Activated CD8-positive, alpha-beta memory T cell treated with anti-CD3 and anti-CD28 coated beads, Interleukin-2, amount 50 U/mL, for 1 hour (primary cell): ENCODE results near the gene BDKRB2.

ENCODE experiments used
- DNase-seq: peaks from one replicate; pipeline ENCODE4 v3.0.0-alpha.2; 2020; ENCODE audit errors: extremely low read depth

BDKRB2 gene

DNA sequence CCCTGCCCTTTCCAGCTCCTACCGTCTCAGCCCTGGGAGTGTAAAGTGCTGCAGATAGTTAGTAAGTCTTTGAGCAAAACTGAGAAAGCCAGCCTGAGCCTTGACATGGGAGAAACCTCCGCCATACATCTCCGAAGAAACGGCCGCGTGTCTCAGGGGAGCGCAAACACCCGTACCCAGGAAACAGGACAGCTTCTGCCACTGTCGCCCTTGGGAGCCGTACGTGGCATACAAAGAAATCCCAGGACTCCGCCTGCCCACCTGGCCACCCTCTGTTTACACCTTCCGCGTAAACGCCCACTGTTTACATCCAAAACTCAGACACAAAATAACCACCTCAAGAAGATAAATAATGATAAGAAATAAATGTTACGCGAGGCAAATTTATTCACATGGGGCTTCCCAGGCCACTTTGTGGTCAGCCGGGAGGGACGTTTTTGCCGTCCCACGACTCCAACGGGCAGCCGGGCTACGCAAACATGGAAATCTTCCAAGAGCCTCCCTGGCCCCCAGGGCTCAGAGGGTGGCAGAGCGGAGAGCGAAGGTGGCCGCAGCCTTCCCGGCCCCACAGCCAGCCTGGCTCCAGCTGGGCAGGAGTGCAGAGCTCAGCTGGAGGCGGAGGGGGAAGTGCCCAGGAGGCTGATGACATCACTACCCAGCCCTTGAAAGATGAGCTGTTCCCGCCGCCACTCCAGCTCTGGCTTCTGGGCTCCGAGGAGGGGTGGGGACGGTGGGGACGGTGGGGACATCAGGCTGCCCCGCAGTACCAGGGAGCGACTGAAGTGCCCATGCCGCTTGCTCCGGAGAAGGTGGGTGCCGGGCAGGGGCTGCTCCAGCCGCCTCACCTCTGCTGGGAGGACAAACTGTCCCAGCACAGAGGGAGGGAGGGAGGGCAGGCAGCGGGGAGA is at the start of gene BDKRB2:
Gene BDKRB2, plus strand, starts transcription at position 689 of the 908 bp plus-strand sequence. CDS start 32,269 bp downstream, outside the sequence.
- DNase-seq, result no peak

DNA sequence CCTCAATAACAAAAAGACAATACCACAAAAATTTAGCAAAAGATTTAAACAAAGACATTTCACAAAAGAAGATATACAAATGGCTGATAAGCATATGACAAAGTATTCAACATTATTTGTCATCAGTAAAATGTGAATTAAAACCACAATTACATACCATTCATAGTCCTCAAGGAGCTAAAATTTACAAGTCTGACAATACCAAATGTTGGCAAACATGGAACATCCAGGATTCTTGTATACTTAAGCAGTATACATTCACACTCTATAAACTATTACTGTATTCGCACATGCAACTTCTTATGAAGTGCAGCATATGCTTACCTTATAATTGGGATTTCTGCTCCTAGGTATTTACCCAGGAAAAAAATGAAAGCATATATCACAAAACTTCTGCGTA is 49.7 kb upstream of the BDKRB2 start:
- no peak for DNase-seq

DNA sequence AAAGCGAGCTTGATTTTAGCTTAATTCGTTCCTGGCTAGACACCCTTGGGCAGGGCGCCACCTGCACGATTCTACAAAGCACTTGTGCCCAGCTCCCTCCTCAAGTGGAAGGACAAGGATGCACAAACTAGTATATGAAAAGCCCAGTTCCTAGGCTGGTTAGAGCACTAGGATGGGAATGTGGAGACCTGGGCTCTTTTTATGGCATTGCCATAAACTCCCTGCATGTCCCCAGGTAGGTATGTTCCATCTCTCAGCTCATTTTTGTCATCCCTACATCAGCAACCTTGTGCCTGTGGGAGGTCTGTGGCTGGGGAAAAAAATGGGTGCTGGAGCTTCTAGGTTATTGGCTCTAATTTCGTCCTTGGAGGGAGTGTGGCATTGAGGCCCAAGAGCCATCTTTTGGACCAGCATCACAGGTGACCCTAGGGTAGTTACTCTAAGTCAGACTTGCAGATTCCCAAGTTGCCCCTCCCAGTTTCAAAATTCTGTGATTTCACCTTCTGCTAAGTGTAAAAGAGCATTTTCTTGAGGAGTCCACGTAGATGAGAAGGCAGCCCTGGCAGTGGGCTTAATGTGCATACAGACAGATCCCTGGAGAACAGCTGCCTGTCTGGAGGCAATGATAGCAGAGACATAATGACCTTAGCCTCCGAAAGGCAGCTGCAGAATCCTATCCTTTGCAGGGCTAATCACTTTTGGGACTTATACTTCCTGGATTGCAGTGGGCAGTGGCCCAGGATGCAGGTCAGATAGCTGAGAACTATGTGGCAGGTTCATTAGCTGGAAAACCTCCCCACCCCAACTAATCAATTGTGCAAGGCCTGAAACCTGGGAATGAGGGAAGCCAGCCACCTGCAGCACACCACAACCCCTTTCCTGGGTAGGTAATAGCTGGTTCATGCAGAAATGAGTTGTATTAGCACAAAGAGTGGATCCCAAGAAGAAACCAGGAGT is 47.6 kb upstream of the BDKRB2 start:
- DNase-seq, result no peak

DNA sequence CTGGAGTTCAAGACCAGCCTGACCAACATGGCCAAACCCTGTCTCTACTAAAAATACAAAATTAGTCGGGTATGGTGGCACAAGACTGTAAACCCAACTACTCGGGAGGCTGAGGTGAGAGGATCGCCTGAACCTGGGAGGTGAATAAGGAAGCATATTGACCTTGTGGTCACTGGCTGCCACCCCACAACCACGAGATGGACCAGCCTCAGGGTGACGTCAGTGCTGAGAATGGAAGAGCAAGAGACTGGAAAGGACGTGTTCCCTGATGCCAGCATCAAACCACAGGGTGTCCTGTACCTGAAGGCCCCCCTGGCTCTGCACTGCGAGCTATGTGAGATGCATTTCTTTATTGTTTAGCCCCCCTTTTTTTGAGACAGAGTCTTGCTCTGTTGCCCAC is 45.9 kb upstream of the BDKRB2 start:
- no peak for DNase-seq

DNA sequence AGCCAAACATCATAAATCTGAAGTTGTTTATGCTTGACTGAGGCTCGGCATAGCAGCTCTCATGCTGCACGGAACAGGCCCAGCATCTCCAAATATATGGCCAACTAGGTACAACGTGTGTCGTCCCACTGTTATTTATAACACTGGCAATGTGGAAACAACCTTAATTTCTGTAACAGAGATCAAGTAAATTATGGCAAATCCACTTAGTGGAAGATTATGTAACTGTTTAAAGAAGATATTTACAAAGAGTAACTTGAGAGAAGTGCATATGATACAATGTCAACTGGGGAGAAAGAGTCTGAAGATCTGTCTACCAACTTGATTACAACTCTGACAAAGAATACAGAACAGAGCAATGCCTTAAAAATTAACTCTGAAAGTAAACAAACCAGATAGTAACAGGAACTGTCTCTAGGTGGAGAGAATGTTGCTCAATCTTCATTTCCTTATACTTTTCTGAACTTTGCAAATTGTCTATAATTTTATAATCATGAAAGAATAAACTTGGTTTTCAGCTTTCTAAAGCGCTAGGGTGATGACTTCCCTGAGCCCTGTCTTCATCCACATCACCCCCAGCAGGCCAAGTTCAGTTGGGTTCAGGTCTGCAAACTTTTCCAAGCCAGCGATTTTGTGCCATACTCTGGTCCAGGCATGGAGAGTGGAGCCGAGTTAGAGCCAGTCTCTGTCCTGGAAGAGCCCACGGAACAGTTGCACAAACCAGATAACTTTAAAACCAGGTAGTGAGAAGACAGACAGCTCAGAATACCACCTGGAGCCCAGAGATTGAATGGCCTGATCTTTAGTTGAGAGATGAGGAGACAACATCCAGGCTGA is 44.3 kb upstream of the BDKRB2 start:
- DNase-seq, result no peak

DNA sequence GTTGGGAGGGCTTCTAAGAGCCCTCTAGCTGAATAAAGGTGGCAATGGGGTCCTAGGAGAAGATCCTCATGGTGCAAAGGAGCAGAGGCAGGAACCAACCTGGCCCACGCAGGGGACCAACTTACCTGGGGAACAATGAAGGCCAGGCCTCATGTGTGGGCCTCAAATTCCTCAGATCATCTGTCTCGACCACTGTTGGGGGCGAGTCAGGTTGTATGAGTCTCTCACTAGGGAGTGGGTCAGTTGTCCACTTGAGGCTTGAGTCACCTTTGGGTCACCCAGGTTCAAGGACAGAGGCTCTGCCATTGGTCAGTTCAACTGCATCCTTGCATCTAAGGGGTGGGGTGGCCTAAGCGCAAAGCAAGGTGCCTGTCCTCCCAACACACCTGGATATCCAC is 43.7 kb upstream of the BDKRB2 start:
- DNase-seq, result no peak

DNA sequence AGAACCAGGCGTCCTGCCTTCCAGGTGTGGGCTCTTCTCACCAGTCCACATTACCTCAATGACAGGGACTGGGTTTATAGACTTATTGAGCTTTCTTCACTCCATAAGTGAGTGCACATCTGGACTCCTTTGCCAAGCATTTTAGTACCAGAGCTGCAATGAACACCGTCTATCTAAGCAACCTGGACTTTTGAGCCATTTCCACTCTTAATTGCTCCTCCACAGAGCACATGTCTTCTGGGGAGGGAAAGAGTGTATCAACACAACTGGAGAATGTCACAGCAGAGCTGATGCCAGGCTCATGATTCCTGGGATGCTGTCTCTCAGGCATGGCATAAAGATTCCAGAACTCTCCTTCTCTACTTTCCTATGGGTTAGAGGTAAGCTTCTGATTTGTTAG is 43.0 kb upstream of the BDKRB2 start:
- DNase-seq, result no peak

DNA sequence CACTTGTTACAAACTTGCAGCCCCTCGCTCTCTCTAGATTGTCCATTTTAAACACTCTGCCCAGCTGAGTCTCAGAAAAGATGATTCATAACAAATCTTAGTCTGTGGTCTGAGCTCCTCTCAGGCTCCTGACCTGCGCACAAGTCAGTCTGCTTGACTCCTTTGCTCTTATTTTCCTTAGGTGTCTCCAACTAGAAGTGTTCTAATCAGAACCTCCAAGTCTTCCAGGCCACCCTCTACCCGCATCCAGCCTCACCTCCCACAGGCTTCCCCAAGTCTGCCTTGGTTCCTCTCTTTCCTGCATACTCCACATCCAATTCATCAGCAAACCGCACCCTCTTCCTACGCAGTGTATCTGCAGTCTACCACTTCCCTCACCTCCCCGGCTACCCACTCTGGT is 42.4 kb upstream of the BDKRB2 start:
- no peak for DNase-seq

DNA sequence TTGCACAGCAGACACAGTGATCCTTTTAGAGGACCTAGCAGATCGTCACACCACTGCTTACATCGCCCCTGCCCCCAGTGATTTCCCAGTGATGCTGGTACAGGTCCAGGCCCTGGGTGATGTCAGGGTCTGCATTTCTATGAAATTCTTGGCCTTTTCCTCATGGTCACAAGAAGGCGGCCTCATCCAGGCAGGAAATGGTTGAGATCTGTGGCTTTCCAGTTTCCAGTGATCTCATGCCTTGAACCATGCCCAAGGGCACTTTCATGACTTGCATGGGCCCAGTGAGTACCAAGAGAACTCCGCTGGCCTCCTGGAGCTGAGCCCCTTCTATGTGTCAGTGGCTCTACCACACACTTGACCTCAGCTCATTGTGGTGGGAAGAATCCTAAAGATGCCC is 41.9 kb upstream of the BDKRB2 start:
- DNase-seq, result no peak

DNA sequence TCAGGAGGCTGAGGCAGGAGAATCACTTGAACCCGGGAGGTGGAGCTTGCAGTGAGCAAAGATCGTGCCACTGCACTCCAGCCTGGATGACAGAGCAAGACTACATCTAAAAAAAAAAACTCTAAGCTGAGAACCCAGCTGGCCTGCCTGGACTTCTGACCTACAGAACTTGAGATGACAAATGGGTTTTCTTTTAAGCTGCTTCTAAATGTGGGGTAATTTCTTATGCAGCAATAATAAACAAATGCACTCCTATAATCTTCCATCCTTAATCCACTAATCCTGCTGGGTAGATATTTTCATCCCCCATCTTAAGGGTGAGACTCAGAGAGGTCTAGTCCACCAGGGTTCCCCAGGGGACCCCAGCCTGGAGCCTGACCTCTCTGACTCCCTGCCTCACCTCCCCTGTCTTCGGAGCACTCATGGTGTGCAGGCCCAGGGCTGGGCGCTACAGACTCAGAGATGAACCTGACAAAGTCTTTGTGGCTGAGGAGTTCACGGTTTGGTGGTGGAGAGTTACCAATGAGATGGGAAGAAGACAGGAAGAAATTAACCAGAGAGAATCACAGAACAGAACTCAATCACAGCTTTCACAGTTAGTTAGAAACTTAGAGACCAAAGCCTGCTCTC is 39.7 kb upstream of the BDKRB2 start:
- DNase-seq, result no peak

DNA sequence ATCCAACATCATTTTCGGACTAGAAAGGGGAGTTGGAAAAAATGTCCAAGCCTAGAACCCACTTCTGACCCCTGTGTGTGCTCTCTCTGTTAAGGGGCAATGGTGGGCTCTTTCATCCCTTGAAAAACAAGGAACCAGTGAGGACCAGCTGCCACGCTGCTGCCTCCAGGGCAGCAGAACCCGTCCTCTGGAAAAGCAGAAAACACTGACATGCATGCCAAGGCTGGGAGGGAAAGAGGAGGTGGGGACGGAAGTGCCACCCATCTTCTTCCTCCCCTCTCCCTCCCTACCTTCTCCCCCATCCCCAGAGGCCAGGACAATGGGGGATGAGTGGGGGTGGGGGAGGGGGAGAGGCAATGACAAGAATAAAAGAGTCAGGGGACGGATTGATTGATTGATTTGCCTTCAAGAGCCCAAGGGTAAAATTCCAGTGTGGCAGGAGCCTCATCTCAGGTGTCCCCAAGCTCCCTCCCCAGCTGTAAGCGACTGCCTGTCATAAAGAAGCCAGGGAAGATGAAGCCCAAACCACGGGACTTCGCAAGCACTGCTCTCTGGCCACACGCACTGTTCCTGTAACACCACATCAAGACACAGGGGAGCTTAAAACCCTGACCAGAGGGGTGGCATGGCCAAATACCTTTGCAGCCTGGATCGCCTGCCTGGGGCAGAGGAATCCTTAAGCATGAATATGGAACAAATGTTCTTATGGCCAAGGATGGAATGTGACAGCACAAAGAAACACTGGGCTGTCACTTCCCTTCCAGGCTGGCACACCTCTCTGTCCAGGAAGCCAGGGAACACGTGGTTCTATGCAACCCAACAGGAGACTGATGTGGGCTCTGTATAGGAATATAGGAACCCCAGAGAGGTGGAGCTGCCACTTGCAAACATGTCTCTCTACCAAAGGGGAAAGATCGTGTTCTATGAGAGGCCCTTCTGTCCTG is 38.9 kb upstream of the BDKRB2 start:
- no peak for DNase-seq

DNA sequence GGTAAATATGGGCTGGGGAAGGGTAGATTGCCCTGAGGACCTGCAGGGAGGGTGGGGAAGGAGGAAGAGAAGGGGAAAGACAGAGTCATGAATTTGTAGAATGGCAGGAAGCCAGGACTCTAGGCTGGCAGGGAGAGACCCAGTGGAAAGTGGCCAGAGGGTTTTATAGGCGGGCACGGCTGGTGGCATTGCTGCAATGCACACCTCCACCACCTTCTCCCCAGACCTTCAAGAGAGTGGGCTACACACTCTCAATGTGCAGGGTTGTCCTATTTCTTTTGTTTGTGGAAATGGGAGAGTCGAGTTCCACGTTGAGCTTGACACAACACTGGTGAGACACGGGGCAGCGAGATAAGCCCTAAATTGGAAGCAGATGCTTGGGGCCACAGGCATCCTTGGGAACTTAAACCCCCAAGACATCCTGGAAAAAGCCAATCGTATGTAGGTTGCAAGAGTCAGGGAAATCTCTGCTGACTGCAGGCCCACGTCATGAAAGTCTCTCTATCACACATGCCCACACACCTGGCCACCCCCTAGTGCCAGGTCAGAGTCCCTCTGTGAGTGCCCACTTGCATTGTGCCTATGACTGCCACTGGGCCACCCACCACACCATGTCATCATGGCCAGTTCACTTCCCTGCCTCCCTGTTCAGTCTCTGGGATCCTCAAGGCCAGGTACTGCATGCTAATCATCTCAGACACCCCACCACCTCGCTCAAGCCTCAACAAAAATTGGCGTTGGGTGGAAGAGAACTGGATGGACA is 38.0 kb upstream of the BDKRB2 start:
- no peak for DNase-seq

DNA sequence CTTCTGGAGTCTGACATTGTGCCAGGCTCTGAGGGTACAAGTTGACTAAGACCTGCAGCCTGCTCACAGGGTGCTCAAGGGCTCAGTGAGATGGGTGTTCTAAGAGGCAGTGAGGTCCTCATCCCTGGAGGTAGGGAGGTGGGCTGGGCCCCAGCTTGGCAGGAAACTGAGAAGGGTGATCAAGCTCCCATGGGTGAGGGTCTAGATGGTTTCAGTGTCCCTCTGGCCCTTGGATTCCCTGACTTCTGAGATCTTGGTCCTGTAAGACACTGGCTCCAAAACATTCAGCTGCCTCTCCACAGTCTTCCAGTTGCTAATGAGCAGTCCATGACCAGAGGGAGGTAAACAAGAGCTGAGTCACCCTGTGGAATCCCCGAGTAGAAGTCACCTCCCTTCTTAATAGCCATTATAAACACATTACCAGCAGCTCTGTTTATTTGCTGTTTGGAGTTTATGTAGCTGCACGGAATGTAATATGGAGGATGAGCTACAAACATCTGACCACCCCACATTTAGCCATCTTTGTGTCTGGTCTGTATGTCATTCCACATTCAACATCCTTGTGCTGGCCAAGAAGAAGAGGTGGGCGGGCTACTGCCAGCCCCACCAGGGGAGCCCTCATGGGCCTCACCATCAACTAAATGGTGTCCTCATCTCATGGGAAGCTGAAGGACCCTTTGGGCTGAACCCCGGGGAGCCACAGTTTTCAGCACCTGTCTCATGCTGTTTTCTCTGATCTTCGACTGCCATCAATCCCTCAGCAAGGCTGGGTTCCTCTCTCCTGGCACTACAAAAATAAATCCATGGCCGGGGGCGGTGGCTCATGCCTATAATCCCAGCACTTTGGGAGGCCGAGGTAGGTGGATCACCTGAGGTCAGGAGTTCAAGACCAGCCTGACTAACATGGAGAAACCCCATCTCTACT is 37.2 kb upstream of the BDKRB2 start:
- DNase-seq, result no peak

DNA sequence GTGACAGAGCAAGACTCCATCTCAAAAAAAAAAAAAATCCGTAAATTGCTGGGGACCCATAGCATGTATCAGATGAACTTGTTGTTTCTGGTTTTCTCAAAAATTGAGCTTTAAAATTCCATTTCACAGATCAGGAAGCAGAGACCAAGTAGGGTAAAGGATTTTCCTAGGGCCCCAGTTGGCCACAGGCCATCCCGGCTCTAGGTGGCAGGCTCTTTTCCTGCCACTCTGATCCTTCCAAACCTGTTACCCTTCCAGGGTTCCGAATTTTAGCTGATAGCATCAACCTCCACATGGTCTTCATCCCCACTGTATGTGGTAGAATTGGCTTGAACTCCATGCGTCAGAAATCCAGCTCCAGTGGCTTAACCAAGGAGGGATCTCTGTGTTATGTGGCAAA is 36.1 kb upstream of the BDKRB2 start:
- no peak for DNase-seq

DNA sequence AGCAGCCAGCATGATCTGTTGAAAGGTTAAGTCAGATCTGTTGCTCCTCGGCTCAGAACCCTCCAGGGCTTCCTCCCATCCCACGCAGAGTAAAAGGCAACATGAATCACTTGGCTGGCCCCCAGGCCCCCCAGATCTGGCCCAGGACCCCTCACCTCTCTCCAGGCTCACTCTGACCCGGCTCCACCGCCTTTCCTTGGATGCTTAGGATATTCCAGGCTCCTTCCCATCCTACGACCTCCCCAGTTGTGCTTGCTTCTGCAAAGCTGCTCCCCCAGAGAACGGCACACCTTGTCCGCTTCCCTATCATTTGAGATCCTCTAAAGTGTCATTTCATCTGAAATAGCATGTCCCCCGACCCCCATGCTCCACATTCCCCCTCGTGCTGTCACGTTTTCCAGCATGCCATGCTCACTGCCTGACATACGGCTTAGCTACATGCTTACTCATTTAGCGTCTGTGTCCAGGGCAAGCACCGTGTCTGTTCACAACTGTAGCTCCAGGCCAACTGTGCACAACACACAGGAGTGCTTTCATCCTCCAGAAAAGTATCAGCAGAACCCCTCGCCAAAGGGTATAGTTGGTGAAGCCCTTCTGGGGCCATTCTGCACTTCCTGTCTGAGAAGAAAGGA is 33.6 kb upstream of the BDKRB2 start:
- DNase-seq, result no peak

DNA sequence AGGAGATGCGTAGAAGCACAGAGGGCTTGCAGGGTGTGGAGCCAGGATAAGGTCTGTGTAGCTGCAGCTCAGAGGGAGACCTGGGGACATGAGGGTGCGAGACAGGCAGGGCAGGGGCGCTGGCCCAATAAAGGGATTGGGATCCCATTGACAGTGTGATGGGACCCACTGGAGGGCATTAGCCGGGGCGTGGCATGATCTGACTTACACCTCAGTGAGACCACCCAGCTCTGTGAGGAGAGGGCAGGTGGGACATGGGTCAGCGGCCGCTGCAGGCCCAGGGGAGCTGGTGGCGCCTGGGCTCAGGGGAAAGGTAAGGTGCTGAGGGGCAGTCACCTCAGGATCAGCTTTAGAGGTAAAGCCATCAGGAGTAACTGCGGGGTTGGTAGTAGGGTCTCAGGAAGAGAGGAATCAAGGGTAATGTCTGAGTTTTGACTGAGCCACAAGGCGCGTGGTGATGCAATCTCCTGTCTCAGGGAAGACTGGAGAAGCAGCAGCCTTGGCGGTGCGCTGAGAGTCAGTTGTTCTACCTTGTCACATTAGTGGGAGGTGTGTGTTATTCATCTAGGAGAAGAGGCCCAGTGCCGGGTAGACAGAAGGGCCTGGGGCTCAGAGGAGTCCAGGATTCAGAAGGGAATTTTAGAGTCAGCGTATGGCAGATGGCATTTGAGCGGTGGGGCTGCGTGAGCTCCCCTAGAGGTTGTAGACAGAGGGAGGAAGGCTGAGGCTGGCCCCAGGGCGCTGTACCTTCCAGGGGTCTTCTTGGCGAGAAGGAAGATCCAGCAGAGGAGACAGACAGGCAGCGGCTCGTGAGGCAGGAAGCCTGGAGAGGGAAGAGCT is 30.8 kb upstream of the BDKRB2 start:
- no peak for DNase-seq

DNA sequence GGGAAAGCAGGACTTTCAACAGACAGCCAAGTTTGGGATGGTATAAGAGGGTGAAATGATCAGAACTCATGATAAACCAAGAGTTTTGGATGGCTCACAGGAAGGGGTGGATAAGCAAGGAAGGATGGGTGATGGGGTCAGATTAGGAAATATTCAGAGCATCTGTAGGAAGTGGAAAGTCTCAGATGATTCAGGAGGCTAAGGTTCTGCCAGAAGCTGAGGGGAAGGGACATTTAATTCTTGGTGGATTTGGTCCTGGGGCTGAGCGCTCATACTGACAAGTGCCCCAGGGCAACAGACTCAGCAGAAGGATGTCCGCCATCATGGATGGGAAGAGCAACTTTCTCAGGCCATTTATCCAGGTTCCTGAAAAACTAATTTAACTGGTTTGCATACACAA is 28.4 kb upstream of the BDKRB2 start:
- DNase-seq, result no peak
